Measurements from ENCODE around the gene SLC5A3. TPM values are rescaled to one million over a fixed set of nuclear protein-coding genes. Genes with fewer than 3 reads are reported as not detected.

The SLC5A3 gene
- total and polyA plus RNA-seq, 10 of the 15 experiments (the other 5 are each of a cell fraction or from before 2014, with no cell fraction given), result 3.3 to 21.4 (median 12.0) TPM

DNA sequence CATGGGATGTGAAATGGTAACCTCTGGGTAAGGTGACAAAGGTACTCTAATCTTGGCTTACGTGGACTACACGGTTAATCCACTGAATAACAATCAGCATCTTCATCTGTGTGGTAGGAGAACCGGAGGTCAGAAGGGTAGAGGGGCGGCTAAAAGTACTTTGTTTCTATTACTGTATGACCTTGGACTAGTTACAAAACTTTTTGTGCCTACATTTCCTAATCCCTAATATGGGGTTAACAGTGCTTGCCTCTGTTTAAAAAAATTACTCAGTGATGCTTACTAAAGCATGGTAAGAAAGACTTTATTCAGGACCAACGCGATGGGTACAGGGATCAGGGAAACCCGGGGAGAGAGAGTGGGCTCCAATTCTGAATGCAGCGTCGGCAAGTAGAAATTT lies 1.7 kb upstream of the SLC5A3 start (continued):
- TF ChIP-seq BCL3 (IDR thresholded peaks at IDR 0.05; ENCODE audit: borderline replicate concordance, insufficient read depth, low read depth, low read length, poor library complexity, severe bottlenecking) (no peak), PAX5 (IDR thresholded peaks at IDR 0.05; ENCODE audit: borderline replicate concordance, low read depth, low read length) (no peak), RBBP5 (conservative IDR thresholded peaks at IDR 0.05) (no peak), E4F1 (IDR thresholded peaks at IDR 0.05; ENCODE audit: borderline replicate concordance, partially characterized antibody) (no peak), ZNF622 (IDR thresholded peaks at IDR 0.05) (no peak), RAD51 (IDR thresholded peaks at IDR 0.05) (no peak), BACH1 (IDR thresholded peaks at IDR 0.05; ENCODE audit: borderline replicate concordance) (no peak)
- TF ChIP-seq, protein P1, sequence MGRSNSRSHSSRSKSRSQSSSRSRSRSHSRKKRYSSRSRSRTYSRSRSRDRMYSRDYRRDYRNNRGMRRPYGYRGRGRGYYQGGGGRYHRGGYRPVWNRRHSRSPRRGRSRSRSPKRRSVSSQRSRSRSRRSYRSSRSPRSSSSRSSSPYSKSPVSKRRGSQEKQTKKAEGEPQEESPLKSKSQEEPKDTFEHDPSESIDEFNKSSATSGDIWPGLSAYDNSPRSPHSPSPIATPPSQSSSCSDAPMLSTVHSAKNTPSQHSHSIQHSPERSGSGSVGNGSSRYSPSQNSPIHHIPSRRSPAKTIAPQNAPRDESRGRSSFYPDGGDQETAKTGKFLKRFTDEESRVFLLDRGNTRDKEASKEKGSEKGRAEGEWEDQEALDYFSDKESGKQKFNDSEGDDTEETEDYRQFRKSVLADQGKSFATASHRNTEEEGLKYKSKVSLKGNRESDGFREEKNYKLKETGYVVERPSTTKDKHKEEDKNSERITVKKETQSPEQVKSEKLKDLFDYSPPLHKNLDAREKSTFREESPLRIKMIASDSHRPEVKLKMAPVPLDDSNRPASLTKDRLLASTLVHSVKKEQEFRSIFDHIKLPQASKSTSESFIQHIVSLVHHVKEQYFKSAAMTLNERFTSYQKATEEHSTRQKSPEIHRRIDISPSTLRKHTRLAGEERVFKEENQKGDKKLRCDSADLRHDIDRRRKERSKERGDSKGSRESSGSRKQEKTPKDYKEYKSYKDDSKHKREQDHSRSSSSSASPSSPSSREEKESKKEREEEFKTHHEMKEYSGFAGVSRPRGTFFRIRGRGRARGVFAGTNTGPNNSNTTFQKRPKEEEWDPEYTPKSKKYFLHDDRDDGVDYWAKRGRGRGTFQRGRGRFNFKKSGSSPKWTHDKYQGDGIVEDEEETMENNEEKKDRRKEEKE (IDR thresholded peaks at IDR 0.05), result no peak
